UCSD-AML1 (cell line): ENCODE results near the gene OLFML2A.
A peak's percentile ranks its signal among the peaks of the same experiment; 100 is the strongest.

Experiments used
- DNase-seq: peaks from one replicate; lab custom pipeline; 2025; ENCODE audit not compliant: unreplicated experiment; lab: John Stamatoyannopoulos, UW

Gene OLFML2A

DNA sequence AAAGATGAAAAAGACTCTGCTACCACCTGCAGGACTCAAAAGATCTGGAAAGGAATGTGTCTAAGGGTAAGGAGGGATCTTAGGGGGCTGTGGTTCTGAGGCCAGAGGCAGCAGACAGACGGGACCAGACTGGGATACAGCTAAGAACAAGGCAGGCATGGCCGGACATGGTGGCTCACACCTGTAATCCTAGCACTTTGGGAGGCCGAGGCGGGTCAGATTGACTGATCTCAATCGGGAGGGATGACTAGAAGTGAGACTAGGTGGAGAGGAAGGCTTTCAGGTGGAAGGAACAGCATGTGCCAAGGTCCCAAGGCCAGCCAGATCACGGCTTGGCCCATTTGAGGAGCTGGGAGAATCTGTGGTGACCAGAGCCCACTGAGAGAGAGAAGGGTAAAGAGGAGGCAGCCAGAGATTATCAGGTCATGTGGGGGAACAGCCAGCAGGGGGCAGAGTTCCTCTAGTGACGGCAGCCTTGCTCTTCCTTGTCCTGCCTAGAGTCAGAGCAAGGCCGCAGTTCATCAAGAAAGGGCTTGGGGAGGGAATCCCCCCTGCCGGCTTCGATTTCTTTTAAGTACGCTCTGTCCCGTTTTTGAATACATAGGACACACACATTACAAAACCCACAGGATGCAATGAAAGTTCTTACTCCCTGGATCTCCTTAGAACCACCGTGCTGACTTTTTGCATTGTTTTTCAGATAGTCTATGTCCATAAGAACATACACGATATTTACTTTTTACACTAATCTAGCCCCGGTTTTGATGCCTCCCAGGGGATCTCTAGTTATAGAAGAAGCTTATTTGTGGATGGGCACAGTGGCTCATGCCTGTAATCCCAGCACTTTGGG lies 2.6 kb upstream of the OLFML2A start:
- DNase-seq, result peak; percentile 85

DNA sequence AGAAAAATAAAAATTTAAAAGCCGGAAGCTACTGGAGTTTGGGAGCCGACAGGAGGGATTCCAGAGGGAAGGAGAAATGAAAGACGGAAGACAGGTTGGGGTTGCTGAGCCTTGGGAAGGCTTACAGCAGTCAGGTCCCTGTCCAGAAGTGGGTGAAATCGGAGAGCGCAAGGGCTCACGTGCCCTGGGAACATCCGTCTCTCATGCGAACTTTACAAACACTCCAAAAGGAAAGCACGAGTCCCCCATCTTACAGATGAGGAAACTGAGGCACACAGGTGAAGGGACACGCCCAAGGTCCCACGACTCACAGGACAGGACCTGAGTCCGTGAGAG lies 347 bp upstream of the OLFML2A start:
- DNase-seq, result no peak

DNA sequence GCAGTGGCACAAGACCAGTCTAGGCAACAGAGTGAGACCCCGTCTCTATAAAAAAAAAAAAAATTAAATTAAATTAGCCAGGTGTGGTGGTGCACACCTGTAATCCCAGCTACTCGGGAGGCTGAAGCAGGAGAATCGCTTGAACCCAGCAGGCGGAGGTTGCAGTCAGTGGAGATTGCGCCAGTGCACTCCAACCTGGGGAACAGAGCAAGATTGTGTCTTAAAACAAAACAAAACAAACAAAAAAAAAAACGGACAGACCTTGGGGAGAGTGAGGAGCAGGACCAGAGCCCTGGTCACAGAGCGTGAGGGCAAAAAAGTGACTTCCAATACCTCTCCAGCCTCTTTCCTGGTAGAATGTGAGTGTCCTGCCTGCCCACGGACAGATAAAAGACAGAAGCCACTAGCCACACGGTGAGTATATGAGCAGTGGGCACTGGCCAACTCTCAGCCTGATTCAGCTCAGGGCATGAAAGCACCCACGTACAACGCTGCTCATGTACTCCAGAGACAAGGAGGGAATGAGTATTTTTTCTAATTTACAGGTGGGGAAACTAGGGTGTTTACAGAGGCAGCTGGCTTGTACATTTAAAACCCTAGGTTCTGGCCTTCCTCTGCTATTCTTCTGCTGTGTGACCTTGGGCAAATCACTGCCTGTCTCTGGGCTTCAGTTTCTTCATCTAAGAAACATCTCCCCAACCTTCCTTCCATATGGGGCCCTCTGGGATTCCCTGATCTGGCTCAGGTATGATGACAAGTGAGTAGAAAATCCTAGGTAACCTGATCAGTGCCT lies 1.8 kb downstream of the OLFML2A start:
- no peak for DNase-seq

DNA sequence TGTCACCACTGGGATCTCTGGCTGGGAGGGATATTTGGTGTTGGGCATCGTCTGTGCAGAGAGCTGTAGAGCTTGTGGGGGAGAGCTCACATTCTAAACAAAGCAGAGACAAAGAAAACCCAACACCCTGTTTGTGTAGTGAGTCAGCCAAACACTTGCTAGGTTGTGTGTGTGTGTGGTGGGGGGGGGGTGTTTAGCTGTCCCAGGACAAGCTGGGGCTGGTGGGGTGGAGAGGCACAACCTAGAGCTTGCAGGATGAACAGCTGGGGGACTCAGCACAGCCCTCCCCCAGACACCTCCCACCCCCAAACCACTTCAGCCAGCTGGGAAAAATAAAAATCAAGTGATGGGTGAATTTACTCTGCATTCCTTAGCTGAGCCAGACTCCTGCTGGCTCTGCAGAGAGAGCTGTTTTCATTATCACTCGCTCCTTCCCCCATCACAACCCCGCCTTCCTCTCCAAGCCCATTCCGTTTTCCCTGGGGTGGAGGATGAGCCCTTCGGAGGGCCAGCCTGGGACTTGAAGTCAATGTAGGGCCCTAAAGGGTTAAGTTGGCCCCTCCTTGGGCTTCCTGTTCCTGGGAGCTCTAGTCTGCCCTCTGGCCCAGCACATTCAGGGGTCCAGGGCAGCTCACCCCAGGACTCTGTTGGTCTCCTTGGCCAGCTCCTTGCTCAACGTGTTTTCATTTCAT lies 2.6 kb downstream of the OLFML2A start:
- no peak for DNase-seq

DNA sequence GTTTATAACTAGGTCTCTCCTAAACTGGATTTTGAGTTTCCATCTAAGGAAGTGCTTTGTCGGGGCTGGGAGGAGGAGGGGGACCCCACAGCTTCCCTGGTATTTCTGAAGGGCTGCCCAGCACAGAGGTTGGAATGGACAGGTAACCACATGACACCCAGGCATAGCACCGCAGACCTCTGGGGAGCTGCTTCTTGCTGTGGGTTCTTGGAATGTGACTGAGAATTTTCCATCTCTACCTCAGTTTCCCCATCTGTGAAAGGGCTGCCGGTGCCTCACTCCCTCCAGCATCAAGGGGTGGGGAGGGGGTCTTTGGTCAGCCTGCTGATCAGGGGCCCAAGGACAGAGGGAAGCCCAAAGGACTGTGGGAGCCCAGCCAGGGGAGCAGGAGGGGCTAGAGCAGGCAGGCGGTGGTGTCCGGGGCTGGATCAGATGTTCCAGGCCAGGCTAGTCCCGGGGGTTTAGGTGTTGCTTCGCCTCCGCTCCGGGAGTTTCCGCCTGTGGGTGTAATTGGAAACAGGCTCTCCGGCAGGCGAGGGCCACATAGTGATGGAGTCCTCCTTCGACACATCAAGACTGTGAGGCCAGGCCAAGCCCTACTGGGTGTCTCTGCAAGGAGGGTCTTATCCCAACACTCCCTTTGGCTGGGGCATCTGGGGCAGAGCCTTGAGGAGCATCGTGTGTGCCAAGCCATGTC lies 3.3 kb downstream of the OLFML2A start:
- DNase-seq, result no peak

DNA sequence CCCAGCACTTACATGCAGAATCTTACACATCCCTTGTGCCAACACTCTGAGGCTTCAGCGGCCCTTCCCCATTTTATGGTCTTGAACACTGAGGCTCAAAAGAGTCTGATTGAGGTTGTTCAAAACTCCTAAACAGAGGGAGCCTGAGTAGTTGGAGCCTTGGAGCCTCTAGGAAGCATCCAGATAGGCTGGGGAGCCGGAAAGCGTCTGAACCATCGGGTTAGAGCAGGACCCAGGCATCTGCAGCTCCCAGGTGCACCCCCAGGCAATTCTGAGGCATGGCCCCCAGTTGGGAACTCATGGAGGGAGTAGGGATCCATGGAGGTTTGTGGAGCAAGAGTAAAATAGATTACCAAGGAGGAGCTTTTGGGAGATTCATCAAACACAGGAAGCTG lies 3.8 kb downstream of the OLFML2A start:
- DNase-seq, result no peak

DNA sequence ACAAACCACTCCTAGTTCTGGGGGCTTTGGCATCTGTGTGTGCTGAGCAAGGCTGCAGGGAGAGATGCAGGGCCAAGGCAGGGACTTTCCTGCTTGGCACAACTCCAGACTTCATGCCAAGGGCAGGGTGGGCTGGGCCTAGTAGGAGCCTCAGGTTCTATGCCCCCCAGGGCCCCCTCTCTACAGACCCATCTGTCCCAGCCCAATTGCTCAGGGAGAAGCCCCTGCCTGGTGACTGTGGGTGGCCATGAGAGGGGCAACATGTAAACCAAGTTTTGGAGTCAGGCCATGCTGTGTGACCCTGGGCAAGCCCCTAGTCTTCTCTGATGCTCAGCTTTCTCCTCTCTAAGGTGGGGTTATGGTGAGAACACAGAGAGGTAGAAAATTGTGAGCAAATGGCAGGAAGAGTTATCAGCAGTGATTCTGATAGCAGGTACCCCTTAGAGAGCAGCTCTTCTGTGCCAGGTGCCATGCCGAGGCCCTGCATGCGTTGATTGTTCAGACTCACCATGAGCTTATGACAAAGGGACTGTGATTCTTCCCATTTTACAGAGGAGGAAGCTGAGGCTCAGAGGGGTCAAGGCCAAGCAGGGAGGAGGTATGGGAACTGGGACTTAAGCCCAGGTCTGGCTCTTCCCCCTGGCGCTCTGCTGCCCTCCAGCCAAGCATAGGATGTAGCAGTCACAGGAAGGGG lies 5.2 kb downstream of the OLFML2A start:
- DNase-seq, result no peak

DNA sequence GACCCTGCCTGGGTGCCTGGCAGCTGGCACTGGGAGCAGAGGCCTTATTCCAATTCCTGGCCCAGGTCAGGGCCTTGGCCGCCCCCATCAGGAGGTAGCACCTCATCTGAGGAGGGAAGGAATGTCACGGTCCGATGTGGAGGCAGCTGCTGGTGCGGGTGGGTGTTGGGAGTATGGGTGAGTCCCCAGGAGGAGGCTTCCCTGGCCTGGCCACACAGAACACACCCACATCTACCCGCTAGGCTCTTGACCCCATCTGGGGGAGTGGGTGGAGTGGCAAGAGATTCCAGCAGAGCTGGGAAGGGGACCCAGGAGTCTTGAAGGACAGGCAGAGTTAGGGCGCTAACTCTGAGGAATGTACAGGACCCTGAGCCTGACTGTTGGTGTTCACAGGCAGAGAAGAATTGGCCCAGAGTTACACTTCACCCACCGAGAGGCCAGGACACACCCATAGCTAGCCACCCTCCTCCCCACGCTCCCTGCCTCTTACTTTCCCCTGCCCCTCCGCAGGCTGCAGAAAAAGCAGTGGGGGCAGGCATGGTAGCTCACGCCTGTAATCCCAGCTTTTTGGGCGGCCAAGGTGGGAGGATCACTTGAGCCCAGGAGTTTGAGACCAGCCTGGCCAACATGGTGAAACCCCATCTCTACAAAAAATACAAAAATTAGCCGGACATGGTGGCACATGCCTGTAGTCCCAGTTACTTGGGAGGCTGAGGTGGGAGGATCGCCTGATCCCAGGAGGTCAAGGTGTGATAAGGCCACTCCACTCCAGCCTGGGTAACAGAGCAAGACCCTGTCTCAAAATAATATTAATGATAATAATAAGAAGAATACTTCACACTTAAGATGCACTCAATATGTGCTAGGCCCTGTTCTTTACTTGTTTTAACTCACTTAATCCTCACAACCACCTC lies 6.0 kb downstream of the OLFML2A start:
- no peak for DNase-seq

DNA sequence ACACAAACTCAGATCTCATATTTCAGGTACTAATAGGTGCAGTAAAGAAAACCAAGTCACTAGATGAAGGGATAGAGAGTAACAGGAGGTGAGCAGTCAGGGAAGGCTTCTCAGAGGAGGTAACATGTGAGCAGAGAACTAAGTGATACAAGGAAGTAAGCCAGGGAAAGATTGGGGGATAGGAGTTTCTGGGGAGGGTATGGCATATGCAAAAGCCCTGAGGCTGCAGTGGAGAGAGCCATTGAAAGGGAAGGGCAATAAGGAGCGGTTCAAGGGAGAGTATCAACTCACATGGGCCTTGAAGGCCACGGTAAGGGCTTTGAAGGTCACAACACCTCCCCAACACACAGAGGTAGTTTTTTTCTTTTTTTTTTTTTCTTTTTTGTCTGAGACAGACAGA lies 6.9 kb downstream of the OLFML2A start:
- DNase-seq, result no peak

DNA sequence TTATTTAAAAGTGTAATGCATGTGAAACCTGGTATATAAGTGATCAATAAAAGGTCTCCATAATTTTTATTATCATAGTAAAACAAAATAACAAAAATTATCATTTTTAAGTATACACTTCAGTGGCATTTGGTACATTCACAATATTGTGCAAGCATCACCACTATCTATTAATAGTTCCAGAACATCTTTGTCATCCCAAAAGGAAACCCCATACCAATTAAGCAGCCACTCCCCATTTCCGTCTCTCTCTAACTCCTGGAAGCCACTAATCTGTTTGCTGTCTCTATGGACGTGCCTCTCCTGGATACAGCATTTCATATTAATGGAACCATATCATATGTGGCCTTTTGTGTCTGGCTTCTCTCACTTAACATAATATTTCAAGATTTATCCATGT lies 7.6 kb downstream of the OLFML2A start:
- no peak for DNase-seq

DNA sequence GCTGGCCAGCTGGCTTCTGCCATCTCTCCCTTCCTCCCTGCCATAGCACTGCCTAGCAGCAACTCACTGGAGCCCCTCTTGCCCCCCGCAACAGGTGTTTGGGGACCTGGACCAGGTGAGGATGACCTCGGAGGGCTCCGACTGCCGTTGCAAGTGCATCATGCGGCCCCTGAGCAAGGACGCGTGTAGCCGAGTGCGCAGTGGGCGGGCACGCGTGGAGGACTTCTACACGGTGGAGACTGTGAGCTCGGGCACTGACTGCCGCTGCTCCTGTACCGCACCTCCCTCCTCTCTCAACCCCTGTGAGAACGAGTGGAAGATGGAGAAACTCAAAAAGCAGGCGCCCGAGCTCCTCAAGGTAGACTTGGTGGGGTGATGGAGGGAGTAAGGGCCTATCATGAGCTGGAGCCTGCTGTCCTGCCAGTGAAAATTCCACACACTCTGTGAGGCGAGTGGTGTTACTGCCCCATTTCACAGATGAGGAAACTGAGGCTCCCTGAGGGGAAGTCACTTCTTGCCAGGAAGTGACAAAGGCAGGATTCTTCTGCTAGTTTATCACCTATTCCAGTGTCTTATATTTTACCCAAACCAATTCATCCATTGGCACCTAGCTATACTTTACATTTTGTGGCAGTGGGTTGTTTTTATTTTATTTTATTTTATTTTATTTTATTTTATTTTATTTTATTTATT lies 10.1 kb downstream of the OLFML2A start:
- DNase-seq, result no peak

DNA sequence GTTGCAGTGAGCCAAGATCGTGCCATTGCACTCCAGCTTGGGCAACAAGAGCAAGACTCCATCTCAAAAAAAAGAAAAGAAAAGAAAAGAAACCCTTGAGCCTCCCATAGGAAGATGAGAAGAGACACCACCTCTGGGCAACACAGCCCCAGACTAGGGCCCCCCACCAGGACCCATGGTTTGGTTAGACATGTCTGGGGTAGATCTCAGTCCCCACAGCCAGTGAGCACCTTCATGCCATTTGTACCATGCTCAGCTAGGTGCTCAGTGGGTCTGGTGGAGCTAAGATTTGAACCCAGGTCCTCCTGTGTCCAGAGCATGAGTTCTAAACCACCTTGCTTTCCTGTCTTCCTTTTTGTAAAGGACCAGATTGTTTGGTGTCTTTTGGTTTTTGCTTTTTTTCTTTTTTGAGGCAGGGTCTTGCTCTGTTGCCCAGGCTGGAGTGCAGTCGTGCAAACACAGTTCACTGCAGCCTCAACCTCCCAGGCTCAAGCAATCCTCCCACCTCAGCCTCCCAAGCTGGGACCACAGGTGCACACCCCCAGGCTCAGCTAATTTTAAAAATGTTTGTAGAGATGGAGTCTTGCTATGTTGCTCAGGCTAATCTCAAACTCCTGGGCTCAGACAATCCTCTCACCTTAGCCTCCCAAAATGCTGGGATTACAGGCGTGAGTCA lies 11.7 kb downstream of the OLFML2A start:
- no peak for DNase-seq

DNA sequence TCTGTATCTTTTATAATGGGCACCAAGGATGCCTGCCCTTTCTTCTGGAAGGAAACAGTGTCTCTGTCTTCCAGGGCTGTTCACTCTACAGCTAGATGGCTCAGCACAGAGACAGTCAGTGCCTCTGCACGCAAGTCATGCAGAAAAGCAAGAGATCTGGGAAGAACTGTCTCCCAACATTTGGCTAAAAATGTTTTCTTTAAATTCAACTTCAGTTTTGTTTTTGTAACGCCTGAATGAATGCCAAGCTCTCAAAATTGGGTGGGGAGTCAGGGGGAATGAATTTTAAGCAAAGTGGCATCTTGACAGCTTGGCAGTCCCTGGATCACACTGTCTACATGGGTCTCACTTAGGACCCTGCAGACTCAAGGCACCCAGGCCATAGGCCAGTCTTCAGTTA lies 12.6 kb downstream of the OLFML2A start:
- no peak for DNase-seq

DNA sequence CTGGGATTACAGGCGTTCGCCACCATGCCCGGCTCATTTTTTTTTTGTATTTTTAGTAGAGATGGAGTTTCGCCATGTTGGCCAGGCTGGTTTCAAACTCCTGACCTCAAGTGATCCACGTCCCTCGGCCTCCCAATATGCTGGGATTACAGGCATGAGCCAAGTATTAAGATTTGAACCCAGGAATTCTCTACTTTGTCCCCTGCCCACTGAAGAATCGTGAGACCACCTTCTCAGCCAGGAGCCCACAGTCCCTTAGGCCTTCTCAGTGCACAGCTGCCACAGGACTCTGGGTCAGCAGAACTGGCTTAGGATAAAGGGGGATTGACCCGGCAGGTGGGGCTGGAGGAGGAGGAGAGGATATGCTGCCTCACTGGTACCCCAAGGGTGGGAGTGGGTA lies 13.4 kb downstream of the OLFML2A start:
- no peak for DNase-seq

DNA sequence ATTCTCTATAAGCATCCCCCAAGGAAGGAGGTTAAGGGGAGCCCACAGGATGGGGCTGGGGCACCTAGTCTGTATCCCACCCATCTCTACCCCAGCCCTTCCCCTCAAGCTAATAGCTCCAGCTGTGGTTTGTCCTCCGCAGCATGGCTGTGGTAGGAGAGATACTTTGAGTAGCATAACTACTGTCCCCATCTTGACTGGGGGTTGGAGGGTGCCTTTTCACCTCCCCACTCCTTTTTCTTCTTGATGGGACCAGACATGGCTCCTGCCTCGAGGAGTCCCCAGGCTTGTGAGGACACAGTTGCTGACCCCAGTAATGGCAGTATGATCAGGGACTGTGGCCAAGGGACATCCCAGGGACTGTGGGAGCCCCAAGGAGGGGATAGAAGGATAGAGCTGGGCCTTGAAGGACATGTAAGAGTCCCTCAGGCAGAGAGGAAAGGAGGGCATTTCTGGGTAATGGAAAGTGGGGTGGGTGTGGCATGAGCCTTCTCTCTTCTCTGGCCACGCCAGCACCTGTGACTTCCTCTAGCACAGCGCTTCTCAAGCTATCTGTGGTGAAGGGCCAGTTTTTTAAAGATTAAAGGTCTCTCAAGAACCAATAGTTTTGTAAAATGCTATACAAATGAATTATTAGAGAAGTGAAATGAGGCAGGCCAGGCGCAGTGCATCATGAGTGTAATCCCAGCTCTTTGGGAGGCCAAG lies 14.0 kb downstream of the OLFML2A start:
- no peak for DNase-seq

DNA sequence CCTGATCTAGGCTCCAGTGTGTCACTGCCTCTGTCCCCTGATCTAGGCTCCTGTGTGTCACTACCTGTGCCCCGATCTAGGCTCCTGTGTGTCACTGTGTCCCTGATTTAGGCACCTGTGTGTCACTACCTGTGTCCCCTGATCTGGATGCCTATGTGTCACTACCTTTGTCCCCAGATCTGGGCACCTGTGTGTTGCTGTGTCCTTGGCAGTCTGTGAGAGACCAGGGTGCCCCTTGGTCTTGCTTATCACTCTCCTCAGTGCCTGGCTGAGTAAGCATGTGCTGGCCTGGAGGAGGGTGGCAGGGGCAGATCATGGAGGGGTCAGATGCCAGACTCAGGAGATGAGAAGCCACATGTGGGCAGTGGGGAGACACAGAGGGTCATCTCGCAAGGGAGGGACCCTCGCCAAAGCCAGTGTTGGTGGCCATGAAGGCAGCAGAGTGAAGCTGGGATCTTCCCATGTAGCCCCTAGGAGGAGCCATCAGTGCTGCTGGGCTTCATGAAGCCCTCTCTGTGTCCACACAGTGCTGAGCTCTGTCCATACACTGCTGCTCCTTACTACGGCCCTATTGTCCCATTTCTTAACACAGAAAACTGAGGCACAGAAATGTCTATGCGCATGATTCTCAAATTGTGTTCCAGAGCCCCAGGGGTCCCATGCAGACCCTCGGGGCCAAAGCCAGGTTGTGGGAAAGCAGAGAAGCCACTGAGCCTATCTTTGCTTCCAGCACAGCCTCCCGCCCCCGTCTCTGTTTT lies 15.5 kb downstream of the OLFML2A start:
- no peak for DNase-seq

DNA sequence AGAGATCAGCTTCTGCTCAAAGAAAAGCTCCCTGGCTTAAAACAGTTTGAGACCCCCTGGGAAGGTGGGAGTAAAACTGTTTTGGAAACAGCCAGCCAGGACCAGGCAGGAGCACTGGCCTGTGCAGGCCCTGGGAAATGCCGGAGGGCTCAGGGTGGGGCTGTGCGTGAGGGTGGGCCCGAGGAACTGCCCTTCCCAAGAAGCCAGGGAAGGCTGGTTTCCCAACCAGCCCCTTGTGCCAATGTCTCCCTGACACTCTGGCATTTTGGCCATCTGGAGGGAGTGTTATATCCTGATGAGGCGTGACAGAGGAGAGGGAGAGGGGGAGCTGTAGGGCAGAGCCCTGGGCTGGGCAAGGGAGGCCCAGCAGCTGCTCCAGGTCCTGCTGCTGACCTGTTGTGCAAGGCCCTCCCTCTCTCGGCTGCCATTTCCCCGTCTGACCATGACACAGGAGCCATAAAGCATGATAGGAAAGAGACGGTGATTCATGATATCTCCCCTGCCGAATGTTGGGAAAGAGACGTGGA lies 16.1 kb downstream of the OLFML2A start:
- no peak for DNase-seq
